Activated CD8-positive, alpha-beta memory T cell treated with anti-CD3 and anti-CD28 coated beads, Interleukin-2, amount 50 U/mL, for 48 hours (primary cell): Measurements from ENCODE around the gene ZSCAN12.
"Not testable (repeated sequence)": the region's sequence is repeated elsewhere in the genome, so short reads cannot be mapped to it uniquely, and the experiment has no call there.

Experiments
- DNase-seq: peaks from one replicate; pipeline ENCODE4 v3.0.0-alpha.2; 2020

Gene ZSCAN12

DNA sequence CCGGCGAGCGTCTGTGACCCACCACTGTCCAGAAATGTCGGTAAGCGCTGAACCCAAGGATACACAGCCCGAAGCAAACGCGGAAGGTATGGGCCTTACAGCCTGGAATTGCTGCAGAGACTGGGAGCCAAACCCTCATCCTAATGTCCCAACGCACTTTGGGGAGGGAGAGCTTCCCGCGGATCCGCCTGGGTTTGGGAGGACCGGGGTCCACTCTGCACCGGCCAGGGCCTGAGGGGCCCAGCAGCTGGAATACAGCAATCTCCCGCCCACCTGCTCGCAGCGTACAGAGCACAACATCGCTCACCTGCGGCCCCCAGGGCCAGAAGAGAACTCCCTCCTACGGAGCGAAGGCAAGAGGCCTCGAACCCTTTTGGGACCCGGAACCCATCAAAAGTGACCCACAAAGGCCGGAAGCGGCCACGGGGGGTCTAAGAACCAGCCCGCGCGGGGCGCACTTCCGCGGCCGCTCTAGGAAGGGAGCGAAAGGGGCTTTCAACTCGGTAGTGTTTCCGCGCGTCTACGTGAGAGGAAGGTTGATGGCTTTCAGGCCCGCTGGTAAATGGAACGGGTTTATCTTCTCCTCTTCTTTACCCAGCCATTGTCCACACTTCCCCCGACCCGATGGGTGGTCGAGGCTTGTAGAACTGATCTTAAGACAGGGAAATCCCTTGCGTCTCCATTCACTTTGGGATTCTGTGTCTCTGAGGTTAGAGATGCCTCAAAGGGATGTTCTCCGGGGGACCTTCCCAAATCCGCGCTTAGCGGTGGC is at the start of gene ZSCAN12:
Gene ZSCAN12, minus strand, starts transcription at position 398 of the 772 bp plus-strand sequence. CDS start 1,342 bp downstream, outside the sequence.
- DNase-seq: peak; percentile 93

DNA sequence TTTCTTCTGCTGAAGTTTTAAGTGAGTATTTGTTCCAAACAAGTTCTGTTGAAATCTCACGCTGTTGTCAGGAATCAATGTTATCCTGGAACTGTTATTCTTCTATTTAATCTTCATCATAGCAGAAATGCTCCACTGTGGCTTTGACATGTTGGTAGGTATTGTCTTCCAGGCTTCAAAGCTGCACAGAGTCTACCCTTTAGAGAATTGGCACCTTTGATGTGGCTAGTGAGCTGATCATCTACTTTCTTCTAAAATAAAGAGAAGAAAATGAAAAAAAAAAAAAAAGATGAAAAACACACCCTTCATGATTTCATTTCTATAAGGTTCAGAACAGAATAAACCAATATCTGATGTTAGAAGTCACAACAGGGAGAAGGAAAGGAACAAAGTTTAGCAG is 49.5 kb upstream of the ZSCAN12 start:
- DNase-seq: no peak

DNA sequence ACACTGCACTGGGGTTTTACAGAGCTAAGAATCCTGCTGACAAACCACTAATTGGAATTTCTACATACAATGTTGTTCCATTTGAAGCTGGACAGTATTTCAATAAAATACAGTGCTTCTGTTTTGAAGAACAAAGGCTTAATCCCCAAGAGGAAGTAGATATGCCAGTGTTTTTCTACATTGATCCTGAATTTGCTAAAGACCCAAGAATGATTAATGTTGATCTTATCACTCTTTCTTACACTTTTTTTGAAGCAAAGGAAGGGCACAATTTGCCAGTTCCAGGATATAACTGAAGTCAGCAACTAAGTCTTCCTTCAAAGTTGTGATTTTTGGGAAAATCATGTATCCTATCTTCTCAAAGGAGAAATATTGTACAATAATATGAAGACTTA is 48.0 kb upstream of the ZSCAN12 start:
- DNase-seq: not testable (repeated sequence)

DNA sequence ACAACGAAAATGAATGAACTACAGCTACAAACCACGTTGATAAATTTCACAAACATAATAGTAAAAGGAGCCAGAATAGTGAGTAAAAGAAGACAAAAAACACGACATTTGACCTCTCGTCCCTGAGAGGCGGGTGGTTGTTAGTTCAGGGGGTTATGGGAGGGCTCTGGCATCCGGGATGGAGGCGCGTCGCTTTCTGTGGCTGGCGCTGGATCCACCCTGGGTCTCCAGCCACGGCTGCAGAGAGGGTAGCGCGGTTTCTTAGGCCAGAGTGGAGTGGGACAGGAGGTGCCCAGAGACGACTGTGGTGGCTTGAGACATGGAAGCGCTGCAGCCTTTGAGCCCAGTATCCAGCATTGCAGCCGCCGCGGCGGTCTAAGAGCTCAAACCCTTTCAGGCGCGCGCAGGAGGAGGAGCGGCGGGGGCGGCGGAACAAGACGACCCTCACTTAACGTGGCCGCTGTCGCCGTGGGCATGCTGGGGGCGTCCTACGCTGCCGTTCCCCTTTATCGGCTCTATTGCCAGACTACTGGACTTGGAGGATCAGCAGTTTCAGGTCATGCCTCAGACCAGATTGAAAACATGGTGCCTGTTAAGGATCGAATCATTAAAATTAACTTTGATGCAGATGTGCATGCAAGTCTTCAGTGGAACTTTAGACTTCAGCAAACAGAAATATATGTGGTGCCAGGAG is 47.4 kb upstream of the ZSCAN12 start:
- DNase-seq: peak; percentile 58

DNA sequence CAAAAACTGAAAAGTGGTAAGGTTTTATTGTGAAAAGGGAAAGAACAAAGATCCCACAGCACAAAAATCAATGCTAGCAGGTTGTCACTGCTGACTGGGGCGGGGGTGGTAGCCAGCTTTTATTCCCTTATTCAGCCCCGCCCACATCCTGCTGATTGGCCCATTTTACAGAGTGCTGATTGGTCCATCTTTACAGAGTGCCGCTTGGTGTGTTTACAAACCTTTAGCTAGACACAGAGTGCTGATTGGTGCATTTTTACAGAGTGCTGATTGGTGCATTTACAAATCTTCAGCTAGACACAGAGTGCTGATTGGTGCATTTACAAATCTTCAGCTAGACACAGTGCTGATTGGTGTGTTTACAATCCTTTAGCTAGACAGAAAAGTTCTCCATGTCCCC is 45.2 kb upstream of the ZSCAN12 start:
- DNase-seq: not testable (repeated sequence)

DNA sequence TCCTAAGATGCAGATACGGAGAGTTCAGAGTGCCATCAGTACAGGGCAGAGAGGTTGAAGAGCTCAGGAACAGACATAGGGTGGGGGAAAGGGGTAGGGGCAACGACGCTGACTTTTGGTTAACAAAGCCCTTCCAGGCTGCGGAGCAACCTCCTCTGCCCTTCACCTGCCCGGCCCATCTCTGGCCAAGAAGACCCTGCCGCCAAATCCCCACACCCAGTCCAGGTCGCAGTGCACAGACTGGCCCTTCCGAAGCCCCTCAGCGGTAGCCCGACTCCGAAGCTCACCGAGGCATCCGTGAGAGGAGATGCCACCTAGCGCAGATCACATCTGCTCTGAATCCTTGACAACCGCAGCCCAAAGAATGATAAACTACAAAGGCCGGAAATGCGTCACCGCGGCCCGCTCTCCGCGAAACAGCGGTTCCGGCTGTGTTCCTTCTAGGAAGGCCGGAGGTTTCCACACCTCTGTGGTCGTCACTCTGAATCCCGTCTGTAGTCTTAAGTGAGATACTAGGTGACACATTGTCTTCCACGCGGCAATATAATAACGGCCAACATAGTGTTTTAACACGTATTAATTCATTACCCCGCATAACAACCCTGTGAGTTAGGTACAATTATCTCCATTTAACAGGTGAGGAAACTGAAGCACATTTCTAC is 43.7 kb upstream of the ZSCAN12 start, which contains the start of gene ZSCAN23:
Gene ZSCAN23, minus strand, starts transcription at position 380 of the 662 bp plus-strand sequence. CDS start 7,225 bp downstream, outside the sequence.
- peak; percentile 89 for DNase-seq

DNA sequence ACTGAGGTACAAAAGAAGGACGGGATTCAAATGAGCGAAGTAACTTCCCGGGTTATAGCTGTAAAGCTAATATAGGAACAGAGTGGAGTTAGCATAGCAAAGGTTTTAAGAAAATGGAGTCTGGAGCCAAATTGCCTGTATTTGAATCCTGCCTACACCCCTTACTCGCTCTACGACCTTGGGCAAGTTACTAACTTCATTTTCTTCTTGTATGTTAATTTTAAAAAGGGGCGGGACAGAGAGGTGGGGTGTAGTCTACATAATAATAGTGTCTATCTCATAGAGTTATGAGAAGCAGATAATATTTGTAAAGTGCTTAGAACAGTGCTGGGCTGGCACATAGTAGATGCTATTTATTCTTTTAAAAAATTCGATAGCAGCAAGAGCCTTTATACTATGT is 43.0 kb upstream of the ZSCAN12 start:
- DNase-seq: no peak

DNA sequence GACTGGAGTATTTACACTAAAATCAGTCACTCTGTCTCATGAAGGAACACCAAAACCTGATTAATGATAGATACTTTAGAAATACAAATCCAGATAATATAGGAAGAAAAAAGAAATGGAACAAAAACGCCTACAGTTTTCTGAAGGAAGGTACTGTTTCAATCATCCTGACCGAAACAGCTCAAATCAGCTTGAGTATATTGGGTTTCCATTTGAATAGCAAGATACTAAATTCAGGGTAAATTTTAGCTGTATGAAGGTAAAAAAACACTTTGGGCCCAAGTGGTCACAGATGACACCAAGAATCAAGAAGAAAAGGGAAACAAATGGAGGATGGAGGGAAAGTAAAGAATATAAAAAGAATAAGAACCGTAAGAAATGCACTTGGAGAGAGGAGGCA is 36.9 kb upstream of the ZSCAN12 start:
- no peak for DNase-seq

DNA sequence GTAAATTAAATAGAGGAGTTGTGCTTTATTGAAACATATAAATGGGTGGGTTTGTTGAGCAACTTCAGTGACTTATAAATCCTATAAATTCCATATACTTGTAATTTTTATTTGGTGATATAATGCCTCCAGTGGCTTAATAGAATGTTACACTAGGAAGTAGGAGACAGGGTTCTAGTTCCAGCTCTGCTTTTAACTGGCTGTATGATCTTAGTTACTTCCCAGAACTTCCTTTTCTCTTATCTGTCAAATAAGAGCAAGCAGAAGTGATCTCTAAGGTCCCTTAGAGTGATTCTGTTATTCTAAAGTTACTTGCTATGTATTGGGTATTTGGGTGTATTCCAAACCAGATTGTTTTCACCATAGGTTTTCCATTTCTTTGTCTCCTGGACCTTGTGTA is 33.6 kb upstream of the ZSCAN12 start:
- DNase-seq: no peak

DNA sequence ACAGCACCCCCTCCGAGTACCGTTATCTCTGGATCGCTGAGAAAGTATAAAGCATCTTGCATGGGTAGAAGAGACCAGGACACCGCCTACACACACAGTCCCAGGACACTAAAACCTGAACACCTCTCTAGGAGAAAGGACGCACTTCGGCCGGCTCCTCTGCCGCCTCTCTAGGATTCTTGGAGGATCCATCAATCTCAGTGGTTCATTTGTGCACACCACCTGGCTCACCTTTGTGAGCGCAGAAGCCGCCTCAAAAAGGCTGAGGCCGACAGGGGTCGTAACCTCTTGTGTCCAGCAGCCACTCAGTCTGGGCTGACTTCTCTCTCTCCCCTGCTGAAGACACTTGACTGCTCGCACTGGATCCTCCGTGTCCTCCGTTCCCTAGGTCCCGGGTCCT is 30.2 kb upstream of the ZSCAN12 start:
- no peak for DNase-seq

DNA sequence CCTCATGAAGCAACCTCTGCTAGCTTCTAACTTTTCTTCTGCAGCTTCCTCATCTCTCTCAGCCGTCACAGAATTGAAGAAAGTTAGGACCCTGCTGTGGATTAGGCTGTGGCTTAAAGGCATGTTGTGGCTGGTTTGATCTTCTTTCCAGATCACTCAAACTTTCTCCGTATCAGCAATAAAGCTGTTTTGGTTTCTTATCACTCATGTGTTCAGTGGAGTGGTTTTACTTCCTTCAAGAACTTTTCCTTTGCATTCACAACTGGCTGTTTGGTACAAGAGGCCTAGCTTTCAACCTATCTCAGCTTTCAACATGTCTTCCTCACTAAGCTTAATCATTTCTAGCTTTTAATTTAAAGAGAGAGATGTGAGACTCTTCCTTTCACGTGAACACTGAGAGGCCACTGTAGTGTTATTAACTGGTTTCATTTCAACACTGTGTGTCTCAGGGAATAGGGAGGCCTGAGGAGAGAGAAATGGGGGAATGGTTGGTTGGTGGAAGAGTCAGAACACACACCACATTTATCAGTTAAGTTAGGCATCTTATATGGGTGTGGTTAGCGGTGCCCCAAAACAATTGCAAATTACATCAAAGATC is 26.5 kb upstream of the ZSCAN12 start:
- DNase-seq: no peak

DNA sequence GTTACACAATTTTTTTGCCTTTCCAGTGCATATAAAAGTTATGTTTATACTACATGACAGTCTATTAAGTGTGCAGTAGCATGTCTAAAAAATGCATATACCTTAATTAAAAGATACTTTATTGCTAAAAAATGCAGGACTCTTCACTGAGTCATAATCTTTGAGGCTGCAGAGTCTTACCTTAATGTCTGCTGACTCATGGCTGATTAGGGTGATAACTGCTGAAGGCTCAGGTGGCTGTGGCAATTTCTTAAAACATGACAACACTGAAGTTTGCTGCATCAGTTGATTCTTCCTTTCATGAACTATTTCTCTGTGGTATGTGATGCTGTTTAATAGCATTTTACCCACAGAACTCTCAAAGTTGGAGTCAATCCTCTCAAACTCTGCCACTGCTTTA is 24.6 kb upstream of the ZSCAN12 start:
- no peak for DNase-seq

DNA sequence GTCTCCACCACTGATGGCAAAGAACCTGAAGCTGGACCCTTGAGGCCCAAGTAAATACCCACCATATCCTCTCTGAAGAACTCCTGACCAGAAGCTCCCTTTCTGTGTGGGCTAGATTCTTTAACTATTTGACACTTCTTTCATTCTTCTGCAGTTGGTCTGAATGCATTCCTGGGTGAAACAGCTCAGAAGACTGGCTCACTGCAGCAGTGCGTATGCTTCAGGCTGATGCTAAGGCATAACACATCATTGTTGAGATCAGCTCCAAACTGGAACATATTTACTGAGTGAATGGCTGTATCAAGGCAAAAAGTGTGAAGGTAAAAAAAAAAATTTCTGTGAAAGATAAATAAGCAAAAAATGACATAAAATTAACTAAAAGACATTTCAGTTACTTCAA is 24.0 kb upstream of the ZSCAN12 start:
- no peak for DNase-seq

DNA sequence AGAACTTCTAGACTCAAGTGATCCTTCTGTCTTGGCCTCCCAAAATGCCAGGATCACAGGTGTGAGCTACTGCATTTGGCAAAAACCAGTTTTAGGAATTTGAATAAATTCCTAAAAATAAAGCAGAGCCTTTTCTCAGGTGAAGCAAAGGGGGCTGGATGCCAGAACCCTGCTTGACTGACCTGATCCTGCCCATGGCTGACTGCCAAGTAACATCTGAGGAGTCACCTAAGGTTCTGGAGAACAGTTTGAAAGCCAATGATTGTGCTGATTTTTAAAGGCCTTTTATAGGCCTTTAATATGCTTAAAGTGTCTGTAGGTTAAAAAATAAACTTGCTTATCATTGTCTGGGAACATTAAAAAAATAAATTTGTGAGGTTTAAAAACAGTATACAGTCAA is 14.1 kb upstream of the ZSCAN12 start:
- DNase-seq: no peak

DNA sequence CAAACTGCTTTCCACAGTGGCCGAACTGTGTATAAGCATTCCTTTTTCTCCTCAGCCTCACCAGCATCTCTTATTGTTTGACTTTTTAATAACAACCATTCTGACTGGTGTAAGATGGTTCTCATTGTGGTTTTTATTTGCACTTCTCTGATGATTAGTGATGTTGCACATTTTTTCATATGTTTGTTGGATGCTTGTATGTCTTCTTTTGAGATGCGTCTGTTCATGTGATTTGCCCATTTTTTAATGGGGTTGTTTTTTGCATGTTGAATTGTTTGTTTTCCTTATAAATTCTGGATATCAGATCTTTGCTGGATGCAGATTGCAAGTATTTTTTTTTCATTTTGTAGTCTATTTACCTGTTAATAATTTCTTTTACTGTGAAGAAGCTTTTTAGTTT is 11.2 kb upstream of the ZSCAN12 start:
- DNase-seq: no peak

DNA sequence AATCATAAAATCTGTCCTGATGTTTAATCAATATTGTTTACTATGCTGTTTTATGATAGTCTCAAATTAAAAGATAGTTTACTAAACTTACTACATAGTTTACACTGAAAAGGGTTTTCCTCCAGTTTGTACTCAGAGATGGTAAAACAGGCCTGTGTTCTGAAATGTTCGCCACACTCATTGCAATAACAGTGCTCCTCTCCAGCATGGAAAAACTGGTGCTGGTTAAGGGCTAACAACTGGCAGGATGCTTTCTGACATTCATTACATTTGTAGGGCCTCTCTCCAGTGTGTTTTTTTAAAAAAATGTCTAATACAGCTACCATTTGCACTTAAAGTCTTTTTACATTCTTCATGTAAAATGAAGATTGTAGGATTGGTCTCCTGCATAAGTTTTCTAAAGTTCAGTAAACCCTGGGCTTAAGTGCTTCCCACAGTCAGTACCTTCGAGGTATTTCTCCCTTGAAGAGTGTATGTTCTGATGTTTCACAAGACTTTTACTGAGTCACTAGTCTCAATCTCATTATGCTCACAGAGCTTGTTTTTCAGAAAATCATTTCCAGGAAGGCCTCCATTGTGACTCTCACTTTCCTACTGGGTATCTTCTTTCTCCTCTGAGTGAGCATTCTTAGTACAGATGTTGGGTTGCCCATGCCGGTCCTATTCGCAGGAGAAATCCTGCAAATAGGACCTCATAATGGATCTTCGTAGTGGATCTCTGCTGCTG is 8.7 kb upstream of the ZSCAN12 start:
- DNase-seq: no peak

DNA sequence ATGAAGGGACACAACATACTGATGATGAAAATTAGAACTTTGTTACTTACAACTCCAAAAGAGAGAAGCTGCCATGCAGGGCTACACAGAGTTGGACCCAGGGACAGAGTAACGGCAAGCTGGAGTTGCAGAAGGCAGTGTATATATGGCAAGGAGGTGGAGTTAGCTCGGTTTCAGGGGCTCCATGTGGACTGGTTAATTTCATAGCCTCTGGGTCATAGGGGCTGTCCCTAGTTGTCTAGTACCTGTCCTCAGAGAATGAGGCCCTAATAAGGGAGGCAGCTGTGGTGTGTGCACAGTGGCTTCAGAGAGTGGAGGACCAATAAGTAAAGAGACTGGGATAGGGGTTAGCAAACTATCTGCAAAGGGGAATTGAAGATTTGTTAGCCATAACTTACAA is 7.9 kb upstream of the ZSCAN12 start:
- DNase-seq: no peak

DNA sequence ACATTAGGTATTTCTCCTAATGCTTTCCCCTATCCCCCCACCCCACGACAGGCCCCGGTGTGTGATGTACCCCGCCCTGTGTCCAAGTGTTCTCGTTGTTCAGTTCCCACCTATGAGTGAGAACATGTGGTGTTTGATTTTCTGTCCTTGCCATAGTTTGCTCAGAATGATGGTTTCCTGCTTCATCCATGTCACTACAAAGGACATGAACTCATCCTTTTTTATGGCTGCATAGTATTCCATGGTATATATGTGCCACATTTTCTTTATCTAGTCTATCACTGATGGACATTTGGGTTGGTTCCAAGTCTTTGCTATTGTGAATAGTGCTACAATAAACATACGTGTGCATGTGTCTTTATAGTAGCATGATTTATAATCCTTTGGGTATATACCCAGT is 4.4 kb upstream of the ZSCAN12 start:
- DNase-seq: not testable (repeated sequence)

DNA sequence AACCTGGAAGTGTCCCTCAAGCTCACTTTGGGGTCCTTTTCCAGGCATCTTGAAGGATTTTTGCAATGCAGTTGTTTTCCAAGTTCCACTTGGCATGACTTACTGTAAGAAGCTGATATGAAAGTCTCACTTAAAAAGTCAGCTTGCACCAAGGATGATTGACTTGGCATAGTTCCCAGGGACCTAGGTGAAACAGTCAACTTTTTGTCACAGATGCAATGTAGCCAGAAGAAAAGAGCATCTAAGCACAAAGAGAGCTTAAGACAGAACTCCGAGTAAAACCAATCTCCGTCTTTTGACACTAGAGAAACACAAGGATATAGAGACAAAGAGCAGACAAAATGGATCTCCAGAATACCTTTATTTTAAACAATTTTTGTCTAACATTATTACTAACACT is 2.6 kb upstream of the ZSCAN12 start:
- DNase-seq: no peak

DNA sequence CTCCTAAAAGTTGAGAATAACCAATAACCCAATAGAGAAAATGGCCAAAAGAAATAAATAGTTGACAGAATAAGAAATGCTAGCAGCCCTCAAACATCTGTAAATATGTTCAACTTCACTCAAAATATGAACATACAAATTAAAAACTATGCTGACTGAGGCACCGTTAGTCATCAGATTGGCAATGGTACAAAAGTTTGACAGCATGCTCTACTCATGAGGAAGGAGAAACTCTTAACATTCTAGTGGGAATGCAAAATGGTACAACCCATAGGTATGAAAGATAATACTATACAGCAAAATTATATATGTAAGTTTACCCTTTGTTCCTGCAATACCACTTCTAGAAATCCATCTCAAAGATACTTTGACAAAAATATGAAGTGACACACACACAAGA is 1.6 kb upstream of the ZSCAN12 start:
- no peak for DNase-seq

DNA sequence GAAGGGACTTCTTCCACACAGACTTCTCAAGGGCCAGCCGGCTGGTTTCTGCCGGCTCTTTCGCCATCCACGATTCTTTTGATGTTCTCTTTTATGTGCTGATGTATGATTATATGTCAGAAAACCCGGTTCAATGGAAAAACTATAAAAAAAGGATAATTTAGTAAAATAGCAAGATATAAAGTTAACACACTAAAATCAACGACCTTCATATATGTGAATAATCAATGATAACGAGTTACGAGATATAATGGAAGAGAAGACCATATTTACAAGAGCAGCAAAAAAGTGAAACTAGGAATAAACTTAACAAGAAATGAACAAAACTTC is 540 bp upstream of the ZSCAN12 start:
- DNase-seq: no peak

DNA sequence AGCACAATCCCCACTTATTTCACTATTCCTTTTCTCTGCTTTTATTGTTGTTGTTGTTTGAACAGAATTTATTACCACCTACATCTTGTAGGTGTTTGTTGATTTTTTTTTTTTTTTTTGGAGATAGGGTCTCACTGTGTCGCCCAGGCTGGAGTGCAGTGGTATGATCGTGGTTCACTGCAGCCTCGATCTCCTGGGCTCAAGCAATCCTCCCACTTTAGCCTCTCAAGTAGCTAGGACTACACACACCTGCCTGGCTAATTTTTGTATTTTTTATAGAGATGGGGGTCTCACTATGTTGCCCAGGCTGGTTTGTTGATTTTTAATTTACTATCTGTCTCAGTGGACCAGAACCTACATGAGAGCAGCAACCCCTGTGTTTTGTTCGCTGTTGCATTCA is 3.6 kb downstream of the ZSCAN12 start:
- no peak for DNase-seq
